ENCODE results near the gene PXMP2. TPM values are rescaled to one million over a fixed set of nuclear protein-coding genes. Genes with fewer than 3 reads are reported as not detected.

Gene PXMP2
- 10 to 100 TPM; 39.7 to 68.4 (median 55.8) TPM for total RNA-seq

- intact Hi-C loops (cut with DNase I) = no loop called here
- peak within 1 kb of the TSS; percentile 79 to 98 (median 92) for H3K4me3 ChIP-seq
- peaks cover 9 to 27% (median 24%) of the 10 kb centered on the region in 4 donors for H3K4me1 ChIP-seq
- H3K27ac ChIP-seq (replicated peaks in 1 of 4) = peak within 1 kb of the TSS; percentile 76 to 91 (median 80)
- peak; percentile 98 for DNase-seq (ENCODE audit: extremely low spot score)
- H3K9me3 ChIP-seq = no peaks in the 10 kb centered on the region
- TF ChIP-seq POLR2A (IDR thresholded peaks at IDR 0.05; ENCODE audit: low read depth) (no peak), POLR2AphosphoS5 (IDR thresholded peaks at IDR 0.05) (peak; percentile 65 to 76), CTCF (IDR thresholded peaks at IDR 0.05) (peak in 1 of 3 experiments; percentile 28), EP300 (IDR thresholded peaks at IDR 0.05) (no peak)
- H3K36me3 ChIP-seq = peaks cover 0 to 14% (median 2%) of the 10 kb centered on the region in 4 donors
- no peaks in the 10 kb centered on the region for H3K27me3 ChIP-seq
- WGBS = 1% methylated on average over 12 of the region's 134 CpGs
Observed at GRCh38 chr12:132687211-132688164, at the start of gene PXMP2, which contains the start of gene POLE. PXMP2 (plus strand) TSS chr12:132687587; CDS start chr12:132687671, 84 bp downstream. POLE (minus strand) TSS chr12:132687342; CDS start chr12:132687315, 27 bp downstream.

- intact Hi-C loops (cut with DNase I) = no loop called here
- no peaks in the 10 kb centered on the region for H3K9me3 ChIP-seq
- peaks cover 0 to 5% (median 0%) of the 10 kb centered on the region in 4 donors for H3K4me1 ChIP-seq
- H3K27me3 ChIP-seq = no peaks in the 10 kb centered on the region
- WGBS = 96% methylated on average over 17 of the region's 18 CpGs
- H3K4me3 ChIP-seq = no peak overlapping the region
- no peak for DNase-seq (ENCODE audit: extremely low spot score)
- no peak overlapping the region for H3K27ac ChIP-seq (replicated peaks in 1 of 4)
- peaks cover 37 to 97% (median 86%) of the 10 kb centered on the region in 4 donors for H3K36me3 ChIP-seq
- TF ChIP-seq POLR2A (IDR thresholded peaks at IDR 0.05; ENCODE audit: low read depth) (no peak), CTCF (IDR thresholded peaks at IDR 0.05) (no peak), POLR2AphosphoS5 (IDR thresholded peaks at IDR 0.05) (no peak), EP300 (IDR thresholded peaks at IDR 0.05) (no peak)
Observed at GRCh38 chr12:132637811-132638210, 49.6 kb upstream of the PXMP2 start.

DNA sequence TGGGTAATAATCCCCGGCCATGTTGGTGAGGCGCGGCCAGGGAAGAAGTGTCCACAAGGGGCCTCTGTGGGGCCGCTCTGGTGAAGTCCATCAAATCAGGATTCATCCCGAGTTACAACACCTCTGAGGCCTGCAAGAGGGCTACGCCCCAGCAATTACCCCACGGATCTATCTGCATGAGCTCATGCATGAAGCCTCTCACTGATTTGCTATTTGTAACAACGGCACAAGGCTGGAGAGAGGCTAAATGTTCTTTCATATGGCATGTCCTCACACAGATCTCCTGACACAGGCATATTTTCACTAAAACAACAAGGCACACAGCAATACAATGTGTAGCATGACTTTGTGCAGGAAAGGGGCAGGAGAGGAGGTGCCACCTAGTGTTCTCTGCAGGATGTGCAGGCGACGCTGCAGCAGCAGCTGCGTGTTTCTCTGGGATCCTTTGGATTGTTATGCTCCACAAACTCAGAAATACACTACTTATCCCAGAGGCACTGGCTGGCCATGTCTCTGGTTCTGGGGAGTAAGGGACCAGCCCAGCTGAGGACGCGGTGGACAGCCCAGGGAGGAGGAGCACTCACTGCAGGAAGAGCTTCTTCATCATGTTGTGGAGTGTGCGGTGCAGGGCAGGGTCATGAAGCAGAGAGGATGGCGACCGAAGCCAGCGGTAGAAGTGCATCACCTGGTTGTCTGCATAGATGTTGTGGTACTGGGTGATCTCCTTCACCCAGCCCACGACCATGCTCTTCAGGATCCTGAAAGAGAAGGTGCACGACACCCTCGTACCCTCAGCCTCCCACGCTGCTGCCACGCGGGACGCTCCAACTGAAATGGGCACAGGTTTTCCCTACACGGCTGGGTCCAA lies 48.6 kb upstream of the PXMP2 start:
- intact Hi-C loops (cut with DNase I) = no loop called here
- H3K4me3 ChIP-seq = no peak overlapping the region

More for the DNA sequence above, 48.6 kb upstream of the PXMP2 start:
- Histone ChIP-seq H3K27ac (replicated peaks in 1 of 4) (peak overlapping the region in 1 of 4 donors; percentile 26), H3K9me3 (no peaks in the 10 kb centered on the region), H3K4me1 (peaks cover 0 to 5% (median 0%) of the 10 kb centered on the region in 4 donors), H3K36me3 (peaks cover 39 to 97% (median 86%) of the 10 kb centered on the region in 4 donors), H3K27me3 (no peaks in the 10 kb centered on the region)
- TF ChIP-seq CTCF (IDR thresholded peaks at IDR 0.05) (peak; percentile 28 to 63 (median 47)), EP300 (IDR thresholded peaks at IDR 0.05) (no peak), POLR2AphosphoS5 (IDR thresholded peaks at IDR 0.05) (peak; percentile 4 to 15)
- WGBS = 70% methylated on average over 25 of the region's 25 CpGs
- DNase-seq (ENCODE audit: extremely low spot score) = no peak

Data from esophagus muscularis mucosa (tissue), 4 donors.